NCI-H2107 treated with DMSO at 0.1 percent for 48 hours (cell line): ENCODE measurements around the gene SMARCAL1.
A peak's percentile ranks its signal among the peaks of the same experiment; 100 is the strongest.
"Not testable (repeated sequence)": the region's sequence is repeated elsewhere in the genome, so short reads cannot be mapped to it uniquely, and the experiment has no call there.

Experiments used
- DNase-seq: peaks from one replicate; lab custom pipeline; 2025; ENCODE audit not compliant: unreplicated experiment; lab: John Stamatoyannopoulos, UW

Gene SMARCAL1

DNA sequence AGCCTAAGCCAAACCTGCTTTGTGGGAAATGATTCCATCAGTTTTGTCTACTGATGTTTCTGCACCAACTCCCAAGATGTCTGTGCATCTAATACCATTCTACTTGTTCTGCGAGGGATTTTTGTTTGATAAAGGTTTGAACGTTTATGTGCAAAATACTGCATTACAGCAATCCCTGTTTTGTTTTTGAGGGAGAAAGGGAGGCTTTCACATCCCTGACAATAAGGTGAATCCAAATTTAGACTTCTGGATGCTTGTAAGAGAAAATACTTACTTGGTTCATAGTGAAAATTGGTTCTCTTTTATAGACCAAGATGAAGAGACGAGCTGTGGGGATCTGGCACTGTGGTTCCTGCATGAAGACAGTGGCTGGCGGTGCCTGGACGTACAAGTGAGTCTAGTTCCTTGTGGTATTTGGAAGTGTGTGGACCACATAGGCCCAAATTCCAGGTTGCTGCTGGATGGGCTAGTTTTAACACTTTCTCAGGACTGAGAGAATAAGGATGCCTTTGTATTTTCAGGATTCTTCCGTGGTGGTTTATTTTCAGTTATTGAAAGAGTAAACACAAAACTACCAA is 87.4 kb downstream of the SMARCAL1 start:
- no peak for DNase-seq

DNA sequence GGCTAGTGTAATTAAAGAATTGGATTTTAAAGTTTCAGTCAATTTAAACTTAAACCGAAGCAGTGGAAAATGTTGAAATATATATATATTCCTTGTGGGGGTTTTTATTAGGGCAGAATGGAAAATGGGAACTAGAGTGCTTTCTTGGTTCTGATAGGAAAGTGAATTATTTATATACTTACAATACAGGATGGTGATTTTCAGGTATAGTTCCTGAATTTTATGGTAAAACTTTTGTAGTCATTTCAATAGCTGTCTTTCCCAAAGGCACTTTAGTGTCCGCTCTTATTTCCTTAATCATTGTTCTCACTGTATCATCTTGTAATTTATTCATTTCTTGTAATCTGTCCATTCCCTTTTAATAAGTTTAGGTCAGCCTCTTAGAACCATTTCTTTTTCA is 88.3 kb downstream of the SMARCAL1 start:
- DNase-seq: no peak

DNA sequence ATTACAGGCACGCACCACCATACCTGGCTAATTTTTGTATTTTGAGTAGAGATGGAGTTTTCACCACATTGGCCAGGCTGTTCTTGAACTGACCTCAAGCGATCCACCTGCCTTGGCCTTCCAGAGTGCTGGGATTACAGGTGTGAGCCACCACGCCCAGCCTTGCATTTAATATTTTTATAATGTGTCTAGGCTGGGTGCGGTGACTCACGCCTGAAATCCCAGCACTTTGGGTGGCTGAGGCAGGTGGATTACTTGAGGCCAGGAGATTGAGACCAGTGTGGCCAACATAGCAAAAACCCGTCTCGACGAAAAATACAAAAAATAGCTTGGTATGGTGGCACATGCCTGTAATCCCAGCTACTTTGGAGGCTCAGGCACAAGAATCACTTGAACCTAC is 89.6 kb downstream of the SMARCAL1 start:
- DNase-seq: no peak

DNA sequence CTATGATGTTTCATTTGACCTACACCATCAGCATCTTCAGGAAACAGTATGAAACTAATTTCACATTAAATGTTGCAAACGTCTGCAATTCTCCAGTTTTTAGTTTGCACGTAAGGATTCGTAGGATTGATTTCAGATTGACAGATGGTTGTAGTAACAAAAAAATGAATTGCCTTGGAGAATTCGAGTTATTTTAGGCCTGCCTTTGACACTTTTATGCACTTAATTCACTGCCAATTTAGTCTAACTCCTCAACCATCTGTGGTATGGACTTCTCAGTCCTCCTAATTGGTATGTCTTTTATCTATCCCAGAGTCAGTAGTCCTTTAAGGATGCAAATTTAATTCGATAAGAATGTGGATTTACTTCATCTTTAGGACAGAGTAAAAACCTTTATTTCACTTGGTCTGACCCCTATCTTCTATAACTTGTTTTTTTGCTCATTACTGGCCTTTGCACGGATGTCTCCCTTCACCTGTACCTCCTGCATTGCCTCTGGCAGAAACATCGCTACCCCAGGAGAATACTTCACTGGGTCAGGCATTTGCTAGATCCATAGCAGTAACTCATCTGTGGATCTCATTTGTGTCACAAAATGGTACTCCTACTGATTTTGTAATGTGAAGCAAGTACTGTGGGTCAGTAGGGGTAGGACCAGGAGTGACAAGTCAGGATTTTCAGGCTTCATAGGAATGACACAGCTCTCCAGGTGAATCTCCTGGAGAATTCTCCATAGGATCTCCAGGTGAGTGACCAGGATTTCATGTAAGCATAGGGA is 90.3 kb downstream of the SMARCAL1 start:
- no peak for DNase-seq

DNA sequence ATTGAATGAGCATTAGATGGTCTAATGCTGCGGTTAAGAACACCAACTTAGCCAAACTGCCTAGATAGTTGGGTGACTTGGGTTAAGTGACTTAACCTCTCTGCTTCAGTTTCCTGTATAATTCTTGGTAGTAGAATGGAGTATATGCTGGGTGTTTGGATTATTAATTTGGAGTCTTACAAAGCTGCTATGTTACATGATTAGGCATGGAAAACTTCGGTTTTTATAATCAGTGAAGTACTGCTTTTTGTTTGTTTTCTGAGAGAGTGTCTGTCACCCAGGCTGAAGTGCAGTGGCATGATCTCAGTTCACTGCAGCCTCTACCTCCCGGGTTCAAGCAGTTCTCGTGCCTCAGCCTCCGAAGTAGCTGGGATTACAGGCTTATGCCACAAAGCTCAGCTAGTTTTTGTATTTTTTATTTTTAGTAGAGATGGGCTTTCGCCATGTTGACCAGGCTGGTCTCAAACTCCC is 90.9 kb downstream of the SMARCAL1 start:
- DNase-seq: no peak

DNA sequence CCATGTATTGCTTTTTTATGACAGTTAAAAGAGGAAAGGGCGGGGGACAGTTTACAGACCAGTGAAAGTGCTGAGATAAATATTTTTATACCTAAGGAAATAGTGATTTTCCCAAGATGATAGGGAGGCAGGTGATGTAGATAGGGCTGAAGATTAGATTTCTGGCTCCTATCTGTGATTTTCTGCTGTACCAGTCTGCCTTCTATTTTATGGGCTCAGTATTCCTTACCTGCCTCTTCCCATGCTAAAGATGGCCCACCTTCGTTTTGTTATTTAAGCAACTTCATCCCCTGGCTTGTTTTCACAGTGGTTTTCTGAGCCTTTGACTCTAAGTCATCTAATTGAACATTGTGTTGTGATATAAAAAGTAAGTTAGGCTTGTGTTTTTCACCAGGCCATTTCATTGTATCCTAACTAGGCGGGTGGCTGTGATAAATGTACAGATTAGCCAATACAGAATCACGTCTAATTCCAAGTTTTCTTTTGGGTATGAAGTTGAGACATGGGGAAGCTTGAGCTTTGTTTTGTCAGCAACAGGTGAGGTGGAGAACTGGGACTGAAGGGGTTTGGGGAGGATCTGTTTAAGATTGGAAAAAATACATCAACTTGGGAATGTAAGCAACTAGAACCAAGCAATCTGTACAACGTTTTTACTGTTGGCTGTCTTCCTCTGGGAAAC is 91.6 kb downstream of the SMARCAL1 start:
- no peak for DNase-seq

DNA sequence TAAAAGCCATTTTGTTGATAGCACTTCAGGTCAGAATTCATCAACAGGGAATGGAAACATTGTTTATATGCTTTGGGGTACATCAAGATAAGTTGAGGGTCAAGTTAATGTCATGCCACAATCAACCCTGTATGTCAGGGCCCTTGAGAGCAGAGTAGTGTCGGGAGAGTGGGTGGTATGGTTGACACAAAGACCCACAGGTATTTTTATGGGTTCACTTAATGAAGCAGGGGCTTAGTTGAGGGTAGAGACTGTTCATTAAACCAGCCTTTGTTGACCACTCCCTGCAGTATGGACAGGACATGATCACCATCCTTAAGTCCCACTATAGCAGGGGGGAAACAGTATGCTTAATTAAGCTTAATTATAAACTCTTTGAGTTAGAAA is 92.1 kb downstream of the SMARCAL1 start:
- no peak for DNase-seq

DNA sequence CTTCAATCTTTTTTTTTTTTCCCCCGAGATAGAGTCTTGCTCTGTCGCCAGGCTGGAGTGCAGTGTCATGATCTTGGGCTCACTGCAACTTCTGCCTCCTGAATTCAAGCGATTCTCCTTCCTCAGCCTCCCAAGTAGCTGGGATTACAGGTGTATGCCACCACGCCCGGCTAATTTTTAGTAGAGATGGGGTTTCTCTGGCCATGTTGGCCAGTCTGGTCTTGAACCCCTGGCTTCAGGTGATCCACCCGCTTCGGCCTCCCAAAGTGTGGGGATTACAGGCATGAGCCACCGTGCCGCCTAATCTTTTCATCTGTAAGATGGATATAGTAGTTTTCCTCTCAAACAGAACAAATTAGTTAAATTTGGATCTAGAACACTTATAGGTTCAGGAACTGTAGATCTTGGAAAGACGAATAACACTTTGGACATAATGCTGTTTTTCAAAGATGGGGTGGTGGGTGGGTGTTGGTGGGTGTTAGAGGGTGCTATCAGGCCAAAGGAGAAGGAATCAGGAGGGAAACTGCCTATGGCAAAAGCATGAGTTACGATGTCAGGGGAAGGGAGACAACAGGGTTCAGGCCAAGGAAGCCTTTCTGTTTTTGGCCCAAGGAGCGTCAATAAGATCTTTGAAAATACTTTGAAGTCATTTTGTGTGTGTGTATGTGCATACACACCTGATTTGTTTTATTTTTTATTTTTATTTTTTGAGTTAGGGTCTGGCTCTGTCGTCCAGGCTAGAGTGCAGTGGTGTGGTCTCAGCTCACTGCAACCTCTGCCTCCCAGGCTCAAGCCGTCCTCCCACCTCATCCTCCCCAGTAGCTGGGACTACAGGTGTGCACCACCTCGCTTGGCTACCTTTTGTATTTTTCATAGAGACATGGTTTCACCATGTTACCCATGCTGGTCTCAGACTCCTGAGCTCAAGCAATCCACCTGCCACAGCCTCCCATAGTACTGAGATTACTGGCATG is 93.1 kb downstream of the SMARCAL1 start:
- no peak for DNase-seq

DNA sequence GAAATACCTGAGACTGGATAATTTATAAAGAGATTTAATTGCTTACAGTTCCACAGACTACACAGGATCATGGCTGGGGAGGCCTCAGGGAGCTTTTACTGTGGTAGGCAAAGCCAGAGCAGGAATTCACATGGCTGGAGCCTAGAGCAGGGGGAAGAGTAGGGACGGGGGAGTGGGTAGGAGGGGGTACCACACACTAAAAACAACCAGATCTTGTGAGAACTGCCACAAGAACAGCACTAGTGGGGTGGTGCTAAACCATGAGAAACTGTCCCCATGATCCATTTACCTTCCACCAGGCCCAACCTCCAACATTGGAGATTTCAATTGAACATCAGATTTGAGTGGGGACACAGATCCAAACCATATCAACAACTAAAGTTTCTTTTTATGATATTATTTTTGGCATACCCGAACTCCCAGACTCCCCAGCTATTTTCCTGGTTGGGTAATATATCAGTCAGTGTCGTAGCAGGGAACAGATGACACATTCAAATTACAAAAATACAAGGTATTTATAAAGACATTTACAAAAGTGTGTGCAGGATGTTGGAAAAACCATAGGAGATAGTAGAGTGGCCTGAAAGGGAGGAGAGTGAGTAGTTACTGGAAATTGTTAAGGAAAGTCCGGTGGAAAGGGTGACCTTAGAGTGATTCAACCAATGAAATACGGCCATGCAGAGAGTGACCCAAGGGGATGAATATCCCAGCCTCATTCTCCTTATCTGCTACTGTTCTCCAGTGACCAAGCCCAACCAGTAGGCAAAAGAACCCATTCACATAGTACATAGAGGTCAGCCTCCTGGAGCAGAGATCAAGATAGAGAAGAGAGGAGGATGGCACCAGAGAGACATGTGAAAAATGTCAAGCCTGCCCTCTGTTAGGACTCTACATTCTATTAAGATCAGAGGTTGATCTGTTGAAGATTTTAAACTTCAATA is 95.2 kb downstream of the SMARCAL1 start:
- DNase-seq: no peak

DNA sequence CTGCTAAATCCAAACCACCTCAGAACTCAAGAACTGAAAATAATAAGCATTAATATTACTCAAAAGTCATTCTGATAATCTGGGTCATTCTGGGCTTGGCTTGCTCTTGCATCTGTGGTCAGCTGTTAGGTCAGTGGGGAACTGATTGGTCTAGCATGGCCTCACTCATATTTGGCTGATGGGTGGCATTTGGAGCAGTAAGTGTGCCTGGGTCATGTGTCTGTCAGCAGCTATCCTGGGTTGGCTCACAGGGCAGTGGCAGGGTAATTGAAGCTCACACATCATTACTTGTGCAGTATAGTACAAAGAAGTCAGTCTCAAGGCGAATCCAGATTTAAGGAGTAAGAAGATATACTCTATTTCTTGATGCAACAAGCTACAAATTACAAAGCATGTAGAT is 95.9 kb downstream of the SMARCAL1 start:
- DNase-seq: no peak

DNA sequence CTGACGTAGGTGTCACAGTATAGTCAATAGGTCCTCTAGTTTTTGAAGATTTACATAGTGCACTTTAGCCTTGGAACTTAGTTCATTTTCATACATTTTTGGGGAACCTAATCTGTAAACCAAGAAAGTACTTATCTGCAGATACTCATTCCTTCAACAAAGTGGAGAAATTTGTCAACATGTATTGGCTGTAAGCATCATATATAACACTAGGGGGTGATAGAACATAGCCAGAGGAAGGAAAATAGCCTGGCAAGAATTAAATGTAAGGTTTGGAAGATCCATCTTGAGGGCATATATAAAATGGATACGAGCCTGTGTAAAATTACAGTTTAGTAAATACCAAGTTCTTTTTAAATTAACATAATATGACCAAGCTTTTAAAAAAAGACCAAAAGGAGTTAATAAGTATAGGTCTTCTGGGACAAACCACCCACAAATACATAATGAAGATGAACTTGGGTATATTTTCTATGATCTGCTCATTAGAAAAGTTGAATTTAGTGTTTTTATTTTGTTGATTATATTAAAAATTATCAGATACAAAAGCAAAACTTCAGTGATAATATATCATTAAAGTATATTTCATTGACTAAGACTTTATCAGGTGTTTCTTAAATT is 104.6 kb downstream of the SMARCAL1 start:
- DNase-seq: peak; percentile 73

DNA sequence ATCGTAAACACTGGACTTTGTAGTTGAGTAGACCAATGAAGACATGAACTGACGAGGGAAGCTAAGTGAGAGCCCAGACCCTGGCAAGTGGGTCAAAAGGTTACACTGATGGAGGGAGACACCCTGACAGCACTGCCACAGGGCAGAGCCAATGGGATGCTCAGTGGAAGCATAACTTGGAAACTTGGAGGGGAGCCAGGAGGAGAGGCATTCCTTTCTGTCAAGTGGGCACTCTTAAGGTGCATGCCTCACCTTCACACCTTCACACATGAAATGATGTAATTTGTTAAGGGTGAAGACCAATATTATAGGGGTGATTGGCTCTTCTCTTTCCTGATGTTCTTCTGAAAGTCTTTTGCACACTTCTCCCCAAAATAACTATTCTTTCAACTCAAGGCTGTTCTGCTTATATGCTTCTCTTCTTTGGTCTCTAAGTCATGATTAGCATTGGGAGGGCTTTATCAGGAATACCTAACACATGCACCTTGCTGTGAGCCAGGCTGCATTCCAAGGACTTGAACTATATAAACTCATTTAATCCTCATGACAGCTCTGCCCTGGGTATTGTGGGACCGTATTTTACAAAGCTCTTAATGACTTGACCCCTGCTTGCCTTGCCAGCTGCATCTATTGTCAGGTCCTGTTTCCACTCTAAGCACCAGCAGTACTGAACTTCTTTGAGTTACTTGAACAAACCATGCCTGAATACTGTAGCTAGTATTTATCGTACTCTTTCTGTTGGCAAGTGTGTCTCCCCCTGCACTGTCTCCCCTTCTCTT is 105.4 kb downstream of the SMARCAL1 start:
- no peak for DNase-seq

DNA sequence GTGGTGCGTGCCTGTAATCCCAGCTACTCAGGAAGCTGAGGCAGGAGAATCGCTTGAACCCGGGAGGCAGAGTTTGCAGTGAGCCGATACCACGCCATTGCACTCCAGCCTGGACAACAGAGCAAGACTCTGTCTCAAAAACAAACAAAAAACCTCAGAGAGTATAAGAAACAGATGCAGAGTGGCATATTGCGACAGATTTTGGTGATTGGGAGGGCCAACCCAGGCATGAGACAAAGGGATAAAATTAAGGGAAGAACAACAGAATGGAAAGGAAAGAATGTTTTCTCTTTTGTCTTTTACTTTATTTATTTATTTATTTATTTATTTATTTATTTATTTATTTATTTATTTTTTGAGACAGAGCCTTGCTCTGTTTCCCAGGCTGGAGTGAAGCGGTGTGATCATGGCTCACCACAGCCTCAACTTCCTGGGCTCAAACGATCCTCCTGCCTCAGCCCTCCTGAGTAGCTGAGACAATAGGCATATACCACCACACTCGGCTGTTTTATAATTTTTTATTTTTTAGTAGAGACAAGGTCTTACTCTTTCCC is 106.4 kb downstream of the SMARCAL1 start:
- not testable (repeated sequence) for DNase-seq

DNA sequence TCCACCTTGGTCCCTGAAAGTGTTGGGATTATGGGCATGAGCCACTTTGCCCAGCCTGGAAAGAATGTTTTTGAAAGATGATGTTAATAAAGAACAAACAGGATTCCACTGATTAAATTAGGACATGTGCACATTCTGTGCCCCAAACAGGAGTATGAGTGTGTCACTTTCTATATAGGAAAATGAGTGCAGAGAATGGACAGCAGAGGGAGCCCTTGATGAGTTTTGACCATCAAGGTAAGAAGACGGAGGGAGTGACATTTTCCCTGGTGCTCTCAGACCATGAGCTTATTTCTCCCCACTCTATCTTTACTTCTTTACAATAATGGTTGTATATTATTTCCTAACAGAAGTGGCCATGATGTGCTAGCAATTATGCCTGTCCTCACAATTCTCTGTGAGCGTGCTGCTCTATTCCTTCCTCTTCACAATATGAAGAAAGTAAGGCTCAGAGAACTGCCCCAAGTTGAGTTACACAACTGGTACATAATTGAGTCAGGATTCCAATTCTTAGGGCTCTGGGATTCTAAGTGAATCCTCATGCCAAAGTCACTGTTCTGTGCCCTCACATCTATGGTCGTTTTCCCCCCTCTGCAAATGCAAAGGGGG is 107.0 kb downstream of the SMARCAL1 start:
- DNase-seq: peak; percentile 77

DNA sequence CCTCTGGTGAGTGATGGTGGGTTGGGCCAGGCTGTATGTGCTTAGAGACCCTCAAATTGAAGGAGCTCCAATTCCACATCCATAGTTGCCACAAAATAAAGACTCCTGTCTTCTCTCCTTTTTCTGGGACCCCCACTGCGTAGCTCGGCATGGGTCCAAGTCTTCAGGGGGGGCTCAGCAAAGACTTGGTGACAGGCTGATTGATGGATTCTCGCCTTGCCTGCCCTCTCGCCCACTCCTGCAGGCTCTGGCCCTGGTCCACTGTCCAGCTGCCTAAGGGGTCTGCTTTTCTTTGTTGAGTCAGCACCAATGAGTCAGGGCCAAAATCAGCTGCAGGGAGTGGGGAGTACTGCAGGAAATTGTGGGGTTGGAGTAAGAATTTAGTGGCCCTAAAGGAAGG is 107.8 kb downstream of the SMARCAL1 start:
- no peak for DNase-seq

DNA sequence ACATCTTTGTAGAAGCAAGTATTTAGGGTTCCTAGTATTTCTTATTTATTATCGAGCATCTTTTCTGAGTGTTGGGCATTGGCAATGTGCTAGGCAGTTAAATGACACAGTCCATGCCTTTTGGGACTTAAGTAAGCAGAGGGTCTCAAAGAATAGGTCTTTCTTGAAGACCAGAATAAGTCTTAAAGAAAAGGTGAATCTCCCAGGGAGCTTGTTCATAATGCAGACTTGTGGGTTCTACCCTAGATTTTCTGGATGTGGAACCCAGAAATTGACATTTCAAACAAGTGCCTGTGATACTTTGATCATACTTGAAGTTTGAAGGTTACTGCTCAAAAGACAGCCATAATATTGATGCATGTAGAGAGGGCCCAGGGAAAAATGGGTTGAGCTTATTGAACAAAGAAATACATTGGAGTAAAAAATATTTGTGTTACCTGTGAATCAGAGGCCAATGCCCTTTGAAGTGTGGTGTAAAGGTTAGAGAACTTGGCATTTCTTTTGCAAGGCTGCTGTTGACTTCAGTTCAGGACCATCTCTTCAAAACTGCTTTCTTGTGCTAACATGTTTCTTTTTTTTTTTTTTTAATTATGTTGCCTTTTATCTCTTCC is 110.7 kb downstream of the SMARCAL1 start:
- DNase-seq: no peak

DNA sequence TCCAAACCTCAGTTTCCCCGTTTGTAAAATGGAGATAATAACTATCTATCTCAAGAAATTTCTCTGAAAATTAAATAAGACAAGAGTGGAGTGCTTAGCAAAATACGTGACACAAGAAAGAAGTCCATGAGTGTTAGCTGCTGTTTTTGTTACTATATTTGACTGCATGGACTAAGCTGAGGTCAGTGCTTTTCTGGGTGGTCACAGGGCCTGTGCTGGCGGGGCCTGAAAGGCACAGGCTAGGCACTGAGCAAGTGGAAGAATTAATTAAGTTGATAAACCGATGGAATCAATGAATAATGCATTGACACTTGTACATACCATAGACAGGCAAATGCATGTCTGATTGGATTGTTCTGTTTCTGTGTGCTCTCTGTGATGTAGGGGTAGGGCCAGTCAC is 113.7 kb downstream of the SMARCAL1 start:
- no peak for DNase-seq

DNA sequence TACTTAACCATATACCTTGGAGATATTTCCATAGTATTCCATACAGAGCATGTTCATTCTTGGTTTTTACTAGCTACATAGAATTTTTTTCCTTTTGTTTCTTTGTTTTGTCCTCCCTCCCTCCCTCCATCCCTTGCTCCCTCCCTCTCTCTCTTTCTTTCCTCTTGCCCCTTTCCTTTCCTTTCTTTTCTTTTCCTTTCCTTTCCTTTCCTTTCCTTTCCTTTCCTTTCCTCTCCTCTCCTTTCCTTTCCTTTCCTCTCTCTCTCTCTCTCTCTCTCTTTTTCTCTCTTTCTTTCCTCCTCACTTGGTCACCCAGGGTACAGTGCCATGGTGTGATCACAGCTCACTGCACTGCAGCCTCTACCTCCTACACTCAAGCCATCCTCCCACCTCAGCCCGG is 114.7 kb downstream of the SMARCAL1 start:
- DNase-seq: no peak
